Body of pancreas (tissue), 4 donors: Measurements from ENCODE around the gene GNB5.

Experiments used
- CTCF ChIP-seq, 7 experiments: fragments of 450-650 bp in 4 of 7; fragments of 200-600 bp in 3 of 7; sonication (generic) in 3 of 7; IDR thresholded peaks; one replicate each; pipeline ENCODE4 v1.5.1; 2016 to 2019; ENCODE audit warnings: antibody characterized with exemption in 7 of 7
- POLR2A ChIP-seq, 3 donors: fragments of 450-650 bp; IDR thresholded peaks; one replicate each; pipeline ENCODE4 v1.6.1; 2016; ENCODE audit warnings: antibody characterized with exemption in 3 of 3, mild to moderate bottlenecking in 2 of 3

GRCh38 chr15:52083603-52084002, 107.6 kb downstream of the GNB5 start:
- TF ChIP-seq CTCF (IDR thresholded peaks at IDR 0.05) (no peak), POLR2A (IDR thresholded peaks at IDR 0.05) (no peak)
